Islet precursor cell (in vitro differentiated cells): Measurements from ENCODE around the gene PTPN1.
"Not testable (repeated sequence)": the region's sequence is repeated elsewhere in the genome, so short reads cannot be mapped to it uniquely, and the experiment has no call there.

Experiments
- DNase-seq: peaks from one replicate; pipeline ENCODE4 v3.0.0-alpha.2; 2018

Gene PTPN1

DNA sequence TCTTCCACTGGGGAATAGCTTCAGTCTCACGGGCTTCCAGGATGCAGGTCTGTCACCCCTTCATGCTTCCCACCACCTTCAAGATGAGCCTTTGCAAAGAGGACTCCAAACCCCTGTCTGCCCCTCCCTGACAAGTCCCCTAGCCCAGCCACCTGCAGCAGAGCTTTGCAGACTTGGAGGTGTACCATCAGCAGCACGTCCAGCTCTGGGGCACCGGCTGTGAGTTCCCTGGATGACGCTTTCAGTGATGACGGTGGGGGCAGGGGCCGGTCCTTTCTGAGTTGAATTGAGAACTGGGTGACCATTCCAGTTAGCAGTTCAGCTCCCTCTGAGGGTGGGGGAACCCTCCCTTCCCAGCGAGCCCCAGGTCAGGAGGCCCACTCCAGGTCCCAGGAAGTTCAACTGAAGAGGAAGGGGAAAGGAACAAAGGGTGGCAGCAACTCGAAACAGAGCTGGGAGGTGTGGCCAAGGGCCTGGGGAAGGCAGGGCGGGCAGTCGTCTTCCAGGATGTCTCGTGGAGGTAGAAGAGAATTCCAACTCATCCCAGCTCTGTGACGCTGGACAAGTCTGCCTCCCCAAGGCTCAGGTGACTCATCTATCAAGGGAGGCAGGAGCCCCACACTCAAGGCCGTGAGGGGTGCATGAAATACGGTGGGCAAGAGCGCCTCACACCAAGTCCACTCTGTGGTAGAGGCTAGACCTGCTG is 86.0 kb downstream of the PTPN1 start:
- DNase-seq = peak; percentile 72

- DNase-seq = no peak
These were observed 86.5 kb downstream of the PTPN1 start for GRCh38 chr20:50596694-50597021.

- no peak for DNase-seq
These were observed 87.3 kb downstream of the PTPN1 start for GRCh38 chr20:50597406-50597969.

DNA sequence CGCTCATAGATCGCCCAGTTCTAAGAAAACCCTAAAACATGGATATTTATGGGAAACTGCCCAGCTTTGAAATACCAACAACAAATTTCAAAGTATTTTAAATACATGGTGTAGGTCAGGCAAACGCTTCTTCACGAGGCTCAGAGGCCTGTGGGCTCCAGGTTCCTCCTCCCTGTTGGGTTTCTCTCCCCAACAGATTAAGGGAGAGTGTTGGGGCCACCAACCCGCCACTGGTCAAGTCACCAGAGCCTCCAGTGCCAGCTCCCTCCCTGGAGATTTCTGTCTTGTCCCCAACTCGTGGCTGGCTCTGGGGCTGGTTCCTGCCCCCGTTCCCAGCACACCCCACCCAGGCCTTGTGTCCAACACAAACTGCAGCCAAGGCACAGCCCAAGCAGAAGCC is 87.9 kb downstream of the PTPN1 start:
- no peak for DNase-seq

DNA sequence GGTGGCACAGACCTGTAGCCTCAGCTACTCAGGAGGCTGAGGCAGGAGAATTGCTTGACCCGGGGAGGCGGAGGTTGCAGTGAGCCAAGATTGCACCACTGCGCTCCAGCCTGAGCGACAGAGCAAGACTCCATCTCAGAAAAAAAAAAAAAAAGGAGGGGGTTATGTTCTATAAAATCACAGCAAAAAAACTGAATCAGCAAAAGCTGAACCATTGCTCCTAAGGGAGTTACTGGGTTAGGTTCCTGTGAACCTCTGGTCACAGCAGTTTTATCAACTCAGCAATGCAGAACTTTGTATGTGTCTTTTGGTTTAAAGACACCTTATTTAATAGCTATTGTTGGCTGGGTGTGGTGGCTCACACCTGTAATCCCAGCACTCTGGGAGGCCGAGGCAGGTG is 88.6 kb downstream of the PTPN1 start:
- DNase-seq = not testable (repeated sequence)

- DNase-seq = no peak
These were observed 90.2 kb downstream of the PTPN1 start for GRCh38 chr20:50600281-50600895.

- DNase-seq = no peak
These were observed 91.6 kb downstream of the PTPN1 start for GRCh38 chr20:50601511-50602431.

DNA sequence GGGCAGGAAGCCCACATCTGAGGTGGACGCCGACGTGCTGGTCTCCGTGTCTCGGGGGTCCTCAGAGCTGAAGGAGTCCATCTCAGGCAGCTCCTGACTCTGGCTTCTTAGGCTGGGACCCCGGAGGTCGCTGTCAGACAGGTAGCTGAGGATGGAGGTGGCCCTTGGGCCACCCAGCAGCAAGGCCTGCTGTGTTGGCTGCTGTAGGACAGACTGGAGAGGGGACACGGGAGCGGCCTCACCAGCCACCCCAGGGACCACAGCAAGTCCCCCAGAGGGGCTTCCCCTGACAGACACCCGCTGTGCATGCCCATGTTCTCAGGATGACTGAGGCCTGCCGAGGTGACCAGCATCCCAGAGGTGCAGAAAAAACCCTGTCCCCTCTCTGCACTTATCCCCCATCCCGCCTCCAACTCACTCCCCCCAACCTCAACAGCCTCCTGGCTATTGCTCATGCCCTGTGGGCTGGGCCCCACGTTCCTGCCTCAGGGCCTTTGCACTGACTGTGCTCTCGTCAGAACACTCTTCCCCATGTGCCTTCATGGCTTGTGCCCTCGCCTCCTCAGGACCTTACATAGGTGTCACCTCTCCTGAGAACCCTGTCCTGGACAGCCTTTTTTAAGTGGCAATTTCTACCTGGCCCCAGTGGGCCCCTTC is 92.4 kb downstream of the PTPN1 start:
- DNase-seq = no peak

- DNase-seq = no peak
These were observed 94.3 kb downstream of the PTPN1 start for GRCh38 chr20:50604451-50604850.

GRCh38 chr20:50605136-50605535 is 95.0 kb downstream of the PTPN1 start:
- no peak for DNase-seq

GRCh38 chr20:50607436-50607835 is 97.3 kb downstream of the PTPN1 start:
- no peak for DNase-seq

- no peak for DNase-seq
These were observed 97.9 kb downstream of the PTPN1 start for GRCh38 chr20:50607850-50608749.

DNA sequence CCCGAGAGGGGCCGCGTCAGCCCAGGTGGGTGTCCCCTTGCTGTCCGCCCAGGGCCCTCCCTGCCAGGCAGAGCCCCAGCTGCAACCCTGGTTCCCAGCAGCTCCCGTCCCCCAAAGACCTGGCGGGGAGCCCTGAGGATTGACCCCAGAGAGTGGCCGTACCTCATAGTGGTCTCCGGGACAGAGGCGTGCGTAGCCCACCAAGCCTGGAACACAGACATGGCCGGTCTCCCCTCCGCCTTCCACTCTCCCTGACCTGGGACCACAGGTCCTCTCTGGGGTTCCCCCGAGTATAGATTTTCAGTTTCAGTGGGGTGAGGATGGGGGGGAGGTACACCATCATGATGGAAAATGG is 98.5 kb downstream of the PTPN1 start:
- no peak for DNase-seq

- no peak for DNase-seq
These were observed 99.3 kb downstream of the PTPN1 start for GRCh38 chr20:50609438-50609989.

- no peak for DNase-seq
These were observed 100.1 kb downstream of the PTPN1 start for GRCh38 chr20:50610212-50610718.

GRCh38 chr20:50611128-50611810 is 101.1 kb downstream of the PTPN1 start:
- no peak for DNase-seq

DNA sequence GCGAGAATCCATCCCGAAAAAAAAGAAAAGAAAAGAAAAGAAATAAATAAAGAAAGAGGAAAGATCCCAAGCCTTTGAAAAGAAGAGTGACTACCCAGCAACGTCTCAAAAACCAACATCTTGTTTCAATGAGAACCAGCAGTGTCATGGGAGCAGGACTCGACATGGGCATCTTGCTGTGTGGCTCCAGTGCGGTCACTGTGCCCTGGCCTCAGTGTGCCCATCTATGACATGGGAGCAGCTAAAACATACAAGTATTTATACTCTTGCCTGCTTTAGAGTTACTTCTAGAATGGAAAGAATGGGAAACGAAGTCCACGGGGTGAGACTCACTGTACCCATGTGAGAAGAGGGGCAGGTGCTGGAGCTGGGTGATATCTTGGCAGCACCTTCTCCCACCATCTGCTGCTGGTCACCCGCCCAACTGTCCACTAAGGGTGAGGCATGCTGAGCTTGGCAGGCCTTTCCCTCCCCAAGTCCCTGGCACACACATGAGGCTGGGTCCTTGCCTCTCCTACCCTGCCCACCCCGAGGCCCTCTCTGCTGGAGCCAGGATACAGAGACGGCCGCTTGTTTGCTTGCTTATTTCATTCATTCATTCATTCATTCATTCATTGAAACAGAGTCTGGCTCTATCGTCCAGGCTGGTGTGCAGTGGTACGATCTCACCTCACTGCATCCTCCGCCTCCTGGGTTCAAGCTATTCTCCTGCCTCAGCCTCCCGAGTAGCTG is 103.4 kb downstream of the PTPN1 start:
- no peak for DNase-seq

DNA sequence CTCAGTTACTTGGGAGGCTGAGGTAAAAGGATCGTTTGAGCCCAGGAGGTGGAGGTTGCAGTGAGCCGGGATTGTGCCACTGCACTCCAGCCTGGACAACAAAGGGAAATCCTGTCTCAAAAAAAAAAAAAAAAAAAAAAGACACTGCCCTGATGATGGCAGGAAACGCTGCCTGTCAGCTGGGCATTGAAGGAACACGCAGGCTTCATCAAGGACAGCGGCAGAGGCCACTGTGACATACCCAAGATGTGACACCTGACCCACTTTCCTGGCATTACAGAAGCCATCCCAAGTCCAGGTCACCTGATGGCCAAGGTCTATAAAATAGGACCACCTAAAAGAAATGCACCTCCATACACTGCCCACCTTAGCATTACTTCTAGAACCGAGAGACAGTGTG is 105.2 kb downstream of the PTPN1 start:
- no peak for DNase-seq

DNA sequence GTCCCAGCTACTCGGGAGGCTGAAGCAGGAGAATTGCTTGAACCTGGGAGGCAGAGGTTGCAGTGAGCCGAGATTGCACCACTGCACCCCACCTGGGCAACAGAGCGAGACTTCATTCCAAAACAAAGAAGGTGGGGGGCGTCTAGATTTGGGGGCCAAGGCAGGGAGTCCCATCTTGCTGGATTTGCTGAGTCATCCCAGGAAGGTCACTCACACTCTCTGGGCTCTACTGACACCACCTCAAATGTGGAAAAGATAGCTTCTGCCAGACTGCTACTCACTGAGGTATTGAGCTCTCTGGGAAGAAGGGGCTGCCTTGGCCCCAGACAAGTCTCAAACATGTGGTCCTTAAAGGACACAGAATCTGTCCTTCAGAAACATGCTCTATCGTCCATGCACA is 106.8 kb downstream of the PTPN1 start:
- no peak for DNase-seq

GRCh38 chr20:50618537-50618936 is 108.4 kb downstream of the PTPN1 start:
- DNase-seq = no peak
